ENCODE data around the gene KCNS3.

DNA sequence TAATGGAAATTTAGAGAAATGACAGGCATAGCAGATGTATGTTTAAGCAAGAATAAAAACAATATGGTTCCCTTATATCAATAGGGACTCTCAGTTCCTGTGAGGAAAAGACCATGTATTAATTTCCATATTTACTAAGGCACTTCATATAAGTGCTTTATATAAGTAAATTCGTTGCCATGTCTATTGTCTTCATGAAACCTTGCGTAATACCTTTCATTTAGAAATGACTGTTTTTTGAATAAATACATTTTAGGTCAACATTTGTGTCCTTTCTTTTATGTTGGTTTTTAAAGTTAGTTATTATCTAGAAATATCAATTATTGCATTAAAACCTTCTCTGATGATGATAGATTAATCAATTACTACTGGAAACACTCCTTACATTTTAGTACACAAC is 83.3 kb downstream of the KCNS3 start:
- TF ChIP-seq RAD21 (IDR thresholded peaks at IDR 0.05; ENCODE audit: low read depth) = no peak
- TF ChIP-seq, protein P1, sequence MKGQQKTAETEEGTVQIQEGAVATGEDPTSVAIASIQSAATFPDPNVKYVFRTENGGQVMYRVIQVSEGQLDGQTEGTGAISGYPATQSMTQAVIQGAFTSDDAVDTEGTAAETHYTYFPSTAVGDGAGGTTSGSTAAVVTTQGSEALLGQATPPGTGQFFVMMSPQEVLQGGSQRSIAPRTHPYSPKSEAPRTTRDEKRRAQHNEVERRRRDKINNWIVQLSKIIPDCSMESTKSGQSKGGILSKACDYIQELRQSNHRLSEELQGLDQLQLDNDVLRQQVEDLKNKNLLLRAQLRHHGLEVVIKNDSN (IDR thresholded peaks at IDR 0.05) = no peak
- TF ChIP-seq CREB1 (IDR thresholded peaks at IDR 0.05; ENCODE audit: low read depth) = no peak
- TF ChIP-seq, protein P2, sequence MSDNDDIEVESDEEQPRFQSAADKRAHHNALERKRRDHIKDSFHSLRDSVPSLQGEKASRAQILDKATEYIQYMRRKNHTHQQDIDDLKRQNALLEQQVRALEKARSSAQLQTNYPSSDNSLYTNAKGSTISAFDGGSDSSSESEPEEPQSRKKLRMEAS (IDR thresholded peaks at IDR 0.05) = no peak
- TF ChIP-seq YY1 (IDR thresholded peaks at IDR 0.05; ENCODE audit: low read depth) = no peak
- TF ChIP-seq, protein P3, sequence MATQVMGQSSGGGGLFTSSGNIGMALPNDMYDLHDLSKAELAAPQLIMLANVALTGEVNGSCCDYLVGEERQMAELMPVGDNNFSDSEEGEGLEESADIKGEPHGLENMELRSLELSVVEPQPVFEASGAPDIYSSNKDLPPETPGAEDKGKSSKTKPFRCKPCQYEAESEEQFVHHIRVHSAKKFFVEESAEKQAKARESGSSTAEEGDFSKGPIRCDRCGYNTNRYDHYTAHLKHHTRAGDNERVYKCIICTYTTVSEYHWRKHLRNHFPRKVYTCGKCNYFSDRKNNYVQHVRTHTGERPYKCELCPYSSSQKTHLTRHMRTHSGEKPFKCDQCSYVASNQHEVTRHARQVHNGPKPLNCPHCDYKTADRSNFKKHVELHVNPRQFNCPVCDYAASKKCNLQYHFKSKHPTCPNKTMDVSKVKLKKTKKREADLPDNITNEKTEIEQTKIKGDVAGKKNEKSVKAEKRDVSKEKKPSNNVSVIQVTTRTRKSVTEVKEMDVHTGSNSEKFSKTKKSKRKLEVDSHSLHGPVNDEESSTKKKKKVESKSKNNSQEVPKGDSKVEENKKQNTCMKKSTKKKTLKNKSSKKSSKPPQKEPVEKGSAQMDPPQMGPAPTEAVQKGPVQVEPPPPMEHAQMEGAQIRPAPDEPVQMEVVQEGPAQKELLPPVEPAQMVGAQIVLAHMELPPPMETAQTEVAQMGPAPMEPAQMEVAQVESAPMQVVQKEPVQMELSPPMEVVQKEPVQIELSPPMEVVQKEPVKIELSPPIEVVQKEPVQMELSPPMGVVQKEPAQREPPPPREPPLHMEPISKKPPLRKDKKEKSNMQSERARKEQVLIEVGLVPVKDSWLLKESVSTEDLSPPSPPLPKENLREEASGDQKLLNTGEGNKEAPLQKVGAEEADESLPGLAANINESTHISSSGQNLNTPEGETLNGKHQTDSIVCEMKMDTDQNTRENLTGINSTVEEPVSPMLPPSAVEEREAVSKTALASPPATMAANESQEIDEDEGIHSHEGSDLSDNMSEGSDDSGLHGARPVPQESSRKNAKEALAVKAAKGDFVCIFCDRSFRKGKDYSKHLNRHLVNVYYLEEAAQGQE (IDR thresholded peaks at IDR 0.05; ENCODE audit: low read depth) = no peak
- no peak for TF ChIP-seq EGR1 (IDR thresholded peaks at IDR 0.05)
- TF ChIP-seq CEBPB (IDR thresholded peaks at IDR 0.05) = no peak
- TF ChIP-seq NFIC (IDR thresholded peaks at IDR 0.05) = no peak
- TF ChIP-seq EP300 (IDR thresholded peaks at IDR 0.05; ENCODE audit: borderline replicate concordance) = no peak
